B cell (primary cell): ENCODE measurements around the gene NBPF8.
"Not testable (repeated sequence)": the region's sequence is repeated elsewhere in the genome, so short reads cannot be mapped to it uniquely, and the experiment has no call there.

Source experiments
- CTCF ChIP-seq: fragments of 200-600 bp; IDR thresholded peaks from one replicate; pipeline ENCODE4 v1.8.0; 2022; ENCODE audit warnings: antibody characterized with exemption, mild to moderate bottlenecking
- EZH2 ChIP-seq: IDR thresholded peaks from 2 replicates; pipeline ENCODE4 v1.6.1; 2012; ENCODE audit warnings: borderline replicate concordance, low read depth, mild to moderate bottlenecking, moderate library complexity, low read length; ENCODE audit not compliant: insufficient read depth, poor library complexity, severe bottlenecking

DNA sequence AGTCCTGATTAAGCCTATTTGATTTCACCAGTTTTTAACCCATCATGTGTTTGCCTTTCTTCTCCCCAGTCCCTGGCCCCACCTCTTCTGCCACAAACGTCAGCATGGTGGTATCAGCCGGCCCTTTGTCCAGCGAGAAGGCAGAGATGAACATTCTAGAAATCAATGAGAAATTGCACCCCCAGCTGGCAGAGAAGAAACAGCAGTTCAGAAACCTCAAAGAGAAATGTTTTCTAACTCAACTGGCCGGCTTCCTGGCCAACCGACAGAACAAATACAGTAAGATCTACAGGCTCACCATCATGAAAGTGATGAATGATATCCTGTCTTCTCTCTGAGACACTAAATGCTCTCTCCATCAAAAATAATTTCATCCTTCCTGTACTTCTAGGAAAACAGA, 34.3 kb downstream of the NBPF8 start:
- not testable (repeated sequence) for TF ChIP-seq CTCF, EZH2
